Thyroid gland (tissue), 4 donors: ENCODE results near the gene LCN10. TPM values are rescaled to one million over a fixed set of nuclear protein-coding genes. Genes with fewer than 3 reads are reported as not detected.
A peak's percentile ranks its signal among the peaks of the same experiment; 100 is the strongest.

Experiments used
- DNase-seq, 2 donors: peaks; one replicate each; pipeline ENCODE4 v3.0.0-alpha.2; 2019
- H3K27ac ChIP-seq, 3 donors: fragments of 200-600 bp; sonication (generic); 1 replicate in 2 of 3; 2 replicates in 1 of 3; pipeline ENCODE4 v1.5.1; 2016 to 2019; ENCODE audit warnings: mild to moderate bottlenecking in 1 of 3, moderate library complexity in 1 of 3
- H3K27me3 ChIP-seq: fragments of 200-600 bp; sonication (generic); one replicate; pipeline ENCODE4 v1.5.1; 2019
- H3K36me3 ChIP-seq, 2 donors: fragments of 200-600 bp; sonication (generic); one replicate each; pipeline ENCODE4 v1.5.1; 2016 to 2019
- H3K4me1 ChIP-seq, 2 donors: fragments of 200-600 bp; sonication (generic); one replicate each; pipeline ENCODE4 v1.5.1; 2017 to 2019
- H3K4me3 ChIP-seq, 3 donors: fragments of 200-600 bp; sonication (generic); replicated peaks in 1 of 3; 1 replicate in 2 of 3; 2 replicates in 1 of 3; pipeline ENCODE4 v1.5.1; 2016; ENCODE audit warnings: mild to moderate bottlenecking in 1 of 3
- H3K9me3 ChIP-seq: fragments of 200-600 bp; sonication (generic); one replicate; pipeline ENCODE4 v1.5.1; 2017
- CTCF ChIP-seq, 6 experiments: fragments of 200-600 bp in 3 of 6; fragments of 450-650 bp in 3 of 6; sonication (generic) in 3 of 6; IDR thresholded peaks; one replicate each; pipeline ENCODE4 v1.5.1; 2016 to 2019; ENCODE audit warnings: antibody characterized with exemption in 6 of 6, mild to moderate bottlenecking in 2 of 6, inconsistent platforms in 1 of 6, moderate library complexity in 1 of 6
- POLR2A ChIP-seq, 2 donors: fragments of 450-650 bp; IDR thresholded peaks; one replicate each; pipeline ENCODE4 v1.6.1; 2017; ENCODE audit warnings: antibody characterized with exemption in 2 of 2, mild to moderate bottlenecking in 2 of 2, moderate library complexity in 1 of 2
- WGBS, 2 donors: methylation state at CpG; one replicate each; pipeline ENCODE4 v1.1.5; 2017; 5-methylcytosine and 5-hydroxymethylcytosine counted together
- intact Hi-C: fragments of 100-400 bp; cut with DNase I; formaldehyde crosslinking; loops from one replicate; pipeline ENCODE4 v1.15.1; 2023
- total RNA-seq, 4 donors: library from RNA; depleted of rRNA; stranded (reverse); fragments of >200 nt; gene quantifications; one replicate each; pipeline ENCODE4 v1.2.3, GENCODE V29; 2016

The LCN10 gene
- total RNA-seq, 4 donors from 2014 or later = 5.8 to 10.1 (median 7.1) TPM

- peaks cover 28 to 44% of the 10 kb centered on the region in 2 donors for H3K36me3 ChIP-seq
- no peak for TF ChIP-seq CTCF (IDR thresholded peaks at IDR 0.05)
- WGBS, 2 donors = 58 to 77% methylated on average over 8 to 18 of the region's 20 CpGs
- H3K4me3 ChIP-seq = no peak overlapping the region
- no peaks in the 10 kb centered on the region for H3K9me3 ChIP-seq
- peaks cover 0 to 28% of the 10 kb centered on the region in 2 donors for H3K4me1 ChIP-seq
- no peaks in the 10 kb centered on the region for H3K27me3 ChIP-seq
- no peak for DNase-seq
- H3K27ac ChIP-seq = peak overlapping the region in 1 of 3 donors; percentile 50
- intact Hi-C loops = no loop called here
These were observed 22.4 kb downstream of the LCN10 start for GRCh38 chr9:136720251-136720897.

- peaks cover 19 to 33% of the 10 kb centered on the region in 2 donors for H3K36me3 ChIP-seq
- no peak for DNase-seq
- H3K27me3 ChIP-seq = no peaks in the 10 kb centered on the region
- intact Hi-C loops = no loop called here
- H3K4me1 ChIP-seq = peaks cover 0 to 36% of the 10 kb centered on the region in 2 donors
- H3K27ac ChIP-seq = no peak overlapping the region
- H3K9me3 ChIP-seq = no peaks in the 10 kb centered on the region
- no peak for TF ChIP-seq CTCF (IDR thresholded peaks at IDR 0.05)
- no peak for TF ChIP-seq POLR2A (IDR thresholded peaks at IDR 0.05)
- 75 to 80% methylated on average over 4 to 12 of the region's 24 CpGs for WGBS, 2 donors
- no peak overlapping the region for H3K4me3 ChIP-seq
These were observed 23.4 kb downstream of the LCN10 start for GRCh38 chr9:136719195-136719880.

- H3K27ac ChIP-seq = no peak overlapping the region
- H3K27me3 ChIP-seq = no peaks in the 10 kb centered on the region
- peaks cover 1 to 44% of the 10 kb centered on the region in 2 donors for H3K4me1 ChIP-seq
- no peak for DNase-seq
- H3K9me3 ChIP-seq = no peaks in the 10 kb centered on the region
- TF ChIP-seq POLR2A (IDR thresholded peaks at IDR 0.05) (no peak), CTCF (IDR thresholded peaks at IDR 0.05) (no peak)
- H3K36me3 ChIP-seq = peaks cover 14 to 25% of the 10 kb centered on the region in 2 donors
- WGBS, 2 donors = 89 to 91% methylated on average over 14 of the region's 20 CpGs
- no peak overlapping the region for H3K4me3 ChIP-seq
- intact Hi-C loops = no loop called here
These were observed 24.2 kb downstream of the LCN10 start for GRCh38 chr9:136718345-136719194.

GRCh38 chr9:136717399-136717798 lies 25.3 kb downstream of the LCN10 start:
- no peak overlapping the region for H3K4me3 ChIP-seq
- peaks cover 8 to 53% of the 10 kb centered on the region in 2 donors for H3K4me1 ChIP-seq
- H3K27me3 ChIP-seq = no peaks in the 10 kb centered on the region
- H3K36me3 ChIP-seq = peaks cover 2 to 14% of the 10 kb centered on the region in 2 donors
- H3K27ac ChIP-seq = no peak overlapping the region
- no peaks in the 10 kb centered on the region for H3K9me3 ChIP-seq
- intact Hi-C loops = no loop called here
- TF ChIP-seq CTCF (IDR thresholded peaks at IDR 0.05) = no peak
- DNase-seq = no peak
- 86 to 89% methylated on average over 2 to 9 of the region's 16 CpGs for WGBS, 2 donors
